ENCODE measurements around the gene RUNX1.

Gene RUNX1

DNA sequence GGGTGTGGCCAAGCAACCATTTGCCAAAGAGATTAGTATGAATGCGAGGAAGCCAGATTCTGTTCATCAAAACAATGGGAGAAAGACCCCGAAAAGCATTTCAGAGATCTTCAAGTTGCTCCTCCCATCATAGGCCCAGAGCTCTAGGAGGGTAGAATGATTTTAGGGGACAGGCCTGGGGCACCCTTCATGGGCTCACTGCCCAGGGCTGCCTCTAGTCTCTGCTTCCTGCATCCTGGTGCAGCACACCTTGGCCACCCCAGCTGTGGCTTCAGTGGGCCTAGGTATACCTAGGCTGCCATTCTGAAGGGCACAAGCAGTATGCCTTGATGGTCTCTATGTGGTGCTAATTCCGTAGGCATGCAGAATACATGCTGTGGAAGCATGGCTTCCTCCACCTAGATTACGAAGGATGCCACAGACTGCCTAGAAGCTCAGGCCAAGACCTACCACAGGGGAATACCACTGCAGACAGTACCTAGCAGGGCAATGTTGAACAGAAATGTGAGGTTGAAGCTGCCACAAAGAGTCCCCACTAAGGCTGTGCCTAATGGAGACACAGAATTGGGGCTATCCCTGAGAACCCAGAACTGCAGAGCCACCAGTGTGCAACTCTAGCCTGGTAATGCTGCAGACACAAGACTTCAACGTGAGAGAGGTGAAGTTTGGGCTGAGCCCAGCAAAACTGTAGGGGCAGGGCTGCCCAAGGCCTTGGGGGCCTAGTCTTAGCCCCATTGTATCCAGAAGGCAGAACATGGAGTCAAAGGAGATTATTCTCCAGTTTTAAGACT lies 221.5 kb downstream of the RUNX1 start:
- TF ChIP-seq ZNF8 (CRISPR knock-in tag; IDR thresholded peaks at IDR 0.05) = no peak
- TF ChIP-seq, protein P1, sequence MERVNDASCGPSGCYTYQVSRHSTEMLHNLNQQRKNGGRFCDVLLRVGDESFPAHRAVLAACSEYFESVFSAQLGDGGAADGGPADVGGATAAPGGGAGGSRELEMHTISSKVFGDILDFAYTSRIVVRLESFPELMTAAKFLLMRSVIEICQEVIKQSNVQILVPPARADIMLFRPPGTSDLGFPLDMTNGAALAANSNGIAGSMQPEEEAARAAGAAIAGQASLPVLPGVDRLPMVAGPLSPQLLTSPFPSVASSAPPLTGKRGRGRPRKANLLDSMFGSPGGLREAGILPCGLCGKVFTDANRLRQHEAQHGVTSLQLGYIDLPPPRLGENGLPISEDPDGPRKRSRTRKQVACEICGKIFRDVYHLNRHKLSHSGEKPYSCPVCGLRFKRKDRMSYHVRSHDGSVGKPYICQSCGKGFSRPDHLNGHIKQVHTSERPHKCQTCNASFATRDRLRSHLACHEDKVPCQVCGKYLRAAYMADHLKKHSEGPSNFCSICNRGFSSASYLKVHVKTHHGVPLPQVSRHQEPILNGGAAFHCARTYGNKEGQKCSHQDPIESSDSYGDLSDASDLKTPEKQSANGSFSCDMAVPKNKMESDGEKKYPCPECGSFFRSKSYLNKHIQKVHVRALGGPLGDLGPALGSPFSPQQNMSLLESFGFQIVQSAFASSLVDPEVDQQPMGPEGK (CRISPR knock-in tag; IDR thresholded peaks at IDR 0.05; ENCODE audit: borderline replicate concordance) = no peak
- TF ChIP-seq OSR1 (CRISPR knock-in tag; IDR thresholded peaks at IDR 0.05) = no peak
- no peak for TF ChIP-seq ZFP3 (CRISPR knock-in tag; IDR thresholded peaks at IDR 0.05)
- no peak for TF ChIP-seq BACH2 (CRISPR knock-in tag; IDR thresholded peaks at IDR 0.05; ENCODE audit: borderline replicate concordance)
- TF ChIP-seq, protein P2, sequence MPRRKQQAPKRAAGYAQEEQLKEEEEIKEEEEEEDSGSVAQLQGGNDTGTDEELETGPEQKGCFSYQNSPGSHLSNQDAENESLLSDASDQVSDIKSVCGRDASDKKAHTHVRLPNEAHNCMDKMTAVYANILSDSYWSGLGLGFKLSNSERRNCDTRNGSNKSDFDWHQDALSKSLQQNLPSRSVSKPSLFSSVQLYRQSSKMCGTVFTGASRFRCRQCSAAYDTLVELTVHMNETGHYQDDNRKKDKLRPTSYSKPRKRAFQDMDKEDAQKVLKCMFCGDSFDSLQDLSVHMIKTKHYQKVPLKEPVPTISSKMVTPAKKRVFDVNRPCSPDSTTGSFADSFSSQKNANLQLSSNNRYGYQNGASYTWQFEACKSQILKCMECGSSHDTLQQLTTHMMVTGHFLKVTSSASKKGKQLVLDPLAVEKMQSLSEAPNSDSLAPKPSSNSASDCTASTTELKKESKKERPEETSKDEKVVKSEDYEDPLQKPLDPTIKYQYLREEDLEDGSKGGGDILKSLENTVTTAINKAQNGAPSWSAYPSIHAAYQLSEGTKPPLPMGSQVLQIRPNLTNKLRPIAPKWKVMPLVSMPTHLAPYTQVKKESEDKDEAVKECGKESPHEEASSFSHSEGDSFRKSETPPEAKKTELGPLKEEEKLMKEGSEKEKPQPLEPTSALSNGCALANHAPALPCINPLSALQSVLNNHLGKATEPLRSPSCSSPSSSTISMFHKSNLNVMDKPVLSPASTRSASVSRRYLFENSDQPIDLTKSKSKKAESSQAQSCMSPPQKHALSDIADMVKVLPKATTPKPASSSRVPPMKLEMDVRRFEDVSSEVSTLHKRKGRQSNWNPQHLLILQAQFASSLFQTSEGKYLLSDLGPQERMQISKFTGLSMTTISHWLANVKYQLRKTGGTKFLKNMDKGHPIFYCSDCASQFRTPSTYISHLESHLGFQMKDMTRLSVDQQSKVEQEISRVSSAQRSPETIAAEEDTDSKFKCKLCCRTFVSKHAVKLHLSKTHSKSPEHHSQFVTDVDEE (CRISPR knock-in tag; IDR thresholded peaks at IDR 0.05) = no peak
- TF ChIP-seq, protein P3, sequence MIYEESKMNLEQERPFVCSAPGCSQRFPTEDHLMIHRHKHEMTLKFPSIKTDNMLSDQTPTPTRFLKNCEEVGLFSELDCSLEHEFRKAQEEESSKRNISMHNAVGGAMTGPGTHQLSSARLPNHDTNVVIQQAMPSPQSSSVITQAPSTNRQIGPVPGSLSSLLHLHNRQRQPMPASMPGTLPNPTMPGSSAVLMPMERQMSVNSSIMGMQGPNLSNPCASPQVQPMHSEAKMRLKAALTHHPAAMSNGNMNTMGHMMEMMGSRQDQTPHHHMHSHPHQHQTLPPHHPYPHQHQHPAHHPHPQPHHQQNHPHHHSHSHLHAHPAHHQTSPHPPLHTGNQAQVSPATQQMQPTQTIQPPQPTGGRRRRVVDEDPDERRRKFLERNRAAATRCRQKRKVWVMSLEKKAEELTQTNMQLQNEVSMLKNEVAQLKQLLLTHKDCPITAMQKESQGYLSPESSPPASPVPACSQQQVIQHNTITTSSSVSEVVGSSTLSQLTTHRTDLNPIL (CRISPR knock-in tag; IDR thresholded peaks at IDR 0.05; ENCODE audit: low read depth) = no peak
- TF ChIP-seq ZC3H10 (CRISPR knock-in tag; IDR thresholded peaks at IDR 0.05) = no peak
- no peak for TF ChIP-seq ARNTL (CRISPR knock-in tag; IDR thresholded peaks at IDR 0.05; ENCODE audit: borderline replicate concordance, low read depth)
- no peak for TF ChIP-seq ISL1 (CRISPR knock-in tag; IDR thresholded peaks at IDR 0.05)
- no peak for TF ChIP-seq SNAI2 (CRISPR knock-in tag; IDR thresholded peaks at IDR 0.05)
- TF ChIP-seq ESRRG (CRISPR knock-in tag; IDR thresholded peaks at IDR 0.05) = no peak
- no peak for TF ChIP-seq RARB (CRISPR knock-in tag; IDR thresholded peaks at IDR 0.05)
- no peak for TF ChIP-seq ZNF565 (CRISPR knock-in tag; conservative IDR thresholded peaks at IDR 0.05; ENCODE audit: low read depth)
- no peak for TF ChIP-seq GLIS3 (CRISPR knock-in tag; IDR thresholded peaks at IDR 0.05)
- no peak for TF ChIP-seq TCF4 (CRISPR knock-in tag; IDR thresholded peaks at IDR 0.05; ENCODE audit: borderline replicate concordance)
- TF ChIP-seq PPARA (CRISPR knock-in tag; IDR thresholded peaks at IDR 0.05; ENCODE audit: borderline replicate concordance) = no peak
- TF ChIP-seq CSDC2 (CRISPR knock-in tag; IDR thresholded peaks at IDR 0.05) = no peak
- no peak for ATAC-seq

DNA sequence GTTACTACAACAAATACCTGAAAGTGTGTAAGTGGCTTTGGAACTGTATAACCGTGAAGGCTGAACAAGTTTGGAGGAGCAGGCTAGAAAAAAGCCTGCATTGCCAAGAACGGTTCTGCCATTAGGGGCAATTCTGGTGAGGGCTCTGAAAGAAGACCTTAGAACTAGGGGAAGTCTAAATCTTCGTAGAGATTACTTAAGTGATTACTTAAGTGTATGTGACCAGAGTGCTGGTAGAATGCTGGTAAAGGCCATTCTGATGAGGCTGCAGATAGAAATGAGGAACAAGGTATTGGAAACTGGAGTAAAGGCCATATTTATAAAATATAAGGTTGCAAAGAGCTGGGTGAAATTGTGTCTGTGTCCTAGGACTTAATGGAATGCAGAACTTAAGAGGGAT lies 222.3 kb downstream of the RUNX1 start:
- TF ChIP-seq RARB (CRISPR knock-in tag; IDR thresholded peaks at IDR 0.05) (no peak), TCF4 (CRISPR knock-in tag; IDR thresholded peaks at IDR 0.05; ENCODE audit: borderline replicate concordance) (no peak), CSDC2 (CRISPR knock-in tag; IDR thresholded peaks at IDR 0.05) (no peak), ZNF70 (CRISPR knock-in tag; IDR thresholded peaks at IDR 0.05) (no peak), GLIS3 (CRISPR knock-in tag; IDR thresholded peaks at IDR 0.05) (no peak), ESRRG (CRISPR knock-in tag; IDR thresholded peaks at IDR 0.05) (no peak), BACH2 (CRISPR knock-in tag; IDR thresholded peaks at IDR 0.05; ENCODE audit: borderline replicate concordance) (no peak), SNAI2 (CRISPR knock-in tag; IDR thresholded peaks at IDR 0.05) (no peak), ZNF8 (CRISPR knock-in tag; IDR thresholded peaks at IDR 0.05) (no peak), TOX (CRISPR knock-in tag; IDR thresholded peaks at IDR 0.05; ENCODE audit: borderline replicate concordance) (no peak), ZNF565 (CRISPR knock-in tag; conservative IDR thresholded peaks at IDR 0.05; ENCODE audit: low read depth) (no peak)
- TF ChIP-seq, protein P3 (CRISPR knock-in tag; IDR thresholded peaks at IDR 0.05; ENCODE audit: low read depth) = no peak
- no peak for ATAC-seq

DNA sequence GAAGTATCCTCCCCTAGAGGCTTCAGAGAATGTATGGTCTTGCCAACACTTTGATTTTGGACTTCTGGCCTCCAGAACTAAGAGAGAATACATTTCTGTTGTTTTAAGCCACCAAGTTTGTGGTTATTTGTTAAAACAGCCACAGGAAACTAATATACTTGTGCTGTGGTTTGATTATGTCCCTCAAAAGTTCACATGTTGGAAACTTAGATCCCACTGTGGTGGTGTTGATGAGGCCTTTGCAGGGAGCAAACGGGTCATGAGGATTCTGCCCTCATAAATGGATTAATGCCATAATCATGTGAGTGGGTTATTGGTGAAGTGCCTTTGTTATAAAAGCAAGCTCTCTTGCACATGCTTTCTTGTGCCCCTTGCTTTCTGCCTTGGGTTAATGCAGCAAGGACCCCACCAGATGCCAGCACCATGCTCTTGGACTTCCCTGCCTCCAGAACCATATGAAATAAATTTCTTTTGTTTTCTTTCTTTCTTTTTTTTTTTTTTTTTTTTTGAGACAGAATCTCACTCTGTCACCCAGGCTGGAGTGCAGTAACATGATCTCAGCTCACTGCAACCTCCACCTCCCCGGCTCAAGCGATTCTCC lies 223.1 kb downstream of the RUNX1 start:
- ATAC-seq = no peak
- TF ChIP-seq BACH2 (CRISPR knock-in tag; IDR thresholded peaks at IDR 0.05; ENCODE audit: borderline replicate concordance) = no peak
- no peak for TF ChIP-seq ZC3H10 (CRISPR knock-in tag; IDR thresholded peaks at IDR 0.05)

Data from SK-N-SH treated with all-trans-retinoic acid at 6 μM for 48 hours (cell line).